ENCODE data around the gene ADAMTS17. TPM values are rescaled to one million over a fixed set of nuclear protein-coding genes. Genes with fewer than 3 reads are reported as not detected.

The ADAMTS17 gene
- total RNA-seq, 4 donors from 2014 or later = 6.0 to 17.6 (median 8.2) TPM

GRCh38 chr15:99956022-99956775, 385.6 kb downstream of the ADAMTS17 start:
- TF ChIP-seq EP300 (IDR thresholded peaks at IDR 0.05; ENCODE audit: low read depth) (no peak), CTCF (IDR thresholded peaks at IDR 0.05) (no peak), POLR2A (IDR thresholded peaks at IDR 0.05) (no peak), POLR2AphosphoS5 (IDR thresholded peaks at IDR 0.05) (no peak)
- no peak for DNase-seq
- Histone ChIP-seq H3K4me1 (peaks cover 0 to 10% (median 0%) of the 10 kb centered on the region in 4 donors), H3K27me3 (peaks cover 11% of the 10 kb centered on the region), H3K9me3 (no peaks in the 10 kb centered on the region), H3K36me3 (no peaks in the 10 kb centered on the region), H3K27ac (no peak overlapping the region), H3K4me3 (no peak overlapping the region)
- intact Hi-C loops (cut with DNase I; ENCODE audit: low total_unique reads) (no loop called here), in situ Hi-C loops (cut with MboI; ENCODE audit: low pct_ligation_motif_present in 1 of 4, low pct_unique_long_range_greater_than_20kb in 1 of 4, low sequenced_read_pairs in 3 of 4) (loop anchor here in 1 of 4 donors (10.0 kb wide), 1 partner anchor 369 kb away; no protein-coding TSS in a partner anchor)
- 69 to 100% methylated on average over 2 to 11 of the region's 11 CpGs for WGBS, 2 donors (ENCODE audit: low coverage in 1 of 2)

GRCh38 chr15:99955532-99955931, 386.2 kb downstream of the ADAMTS17 start:
- Histone ChIP-seq H3K9me3 (no peaks in the 10 kb centered on the region), H3K4me1 (peaks cover 0 to 10% (median 0%) of the 10 kb centered on the region in 4 donors), H3K27ac (no peak overlapping the region), H3K36me3 (no peaks in the 10 kb centered on the region), H3K4me3 (no peak overlapping the region), H3K27me3 (peaks cover 11% of the 10 kb centered on the region)
- DNase-seq = no peak
- intact Hi-C loops (cut with DNase I; ENCODE audit: low total_unique reads) (no loop called here), in situ Hi-C loops (cut with MboI; ENCODE audit: low pct_ligation_motif_present in 1 of 4, low pct_unique_long_range_greater_than_20kb in 1 of 4, low sequenced_read_pairs in 3 of 4) (loop anchor here in 1 of 4 donors (10.0 kb wide), 1 partner anchor 369 kb away; no protein-coding TSS in a partner anchor)
- no peak for TF ChIP-seq POLR2AphosphoS5 (IDR thresholded peaks at IDR 0.05)
- no peak for TF ChIP-seq CTCF (IDR thresholded peaks at IDR 0.05)
- no peak for TF ChIP-seq EP300 (IDR thresholded peaks at IDR 0.05; ENCODE audit: low read depth)
- TF ChIP-seq POLR2A (IDR thresholded peaks at IDR 0.05) = no peak
- 60 to 83% methylated on average over 6 of the region's 6 CpGs for WGBS, 2 donors (ENCODE audit: low coverage in 1 of 2)

GRCh38 chr15:99955181-99955525, 386.6 kb downstream of the ADAMTS17 start:
- intact Hi-C loops (cut with DNase I; ENCODE audit: low total_unique reads) = no loop called here
- H3K36me3 ChIP-seq = no peaks in the 10 kb centered on the region

More at GRCh38 chr15:99955181-99955525, 386.6 kb downstream of the ADAMTS17 start:
- Histone ChIP-seq H3K27me3 (peaks cover 11% of the 10 kb centered on the region), H3K9me3 (no peaks in the 10 kb centered on the region), H3K4me3 (no peak overlapping the region), H3K27ac (no peak overlapping the region), H3K4me1 (peaks cover 0 to 10% (median 0%) of the 10 kb centered on the region in 4 donors)
- TF ChIP-seq POLR2A (IDR thresholded peaks at IDR 0.05) (no peak), EP300 (IDR thresholded peaks at IDR 0.05; ENCODE audit: low read depth) (no peak), POLR2AphosphoS5 (IDR thresholded peaks at IDR 0.05) (no peak), CTCF (IDR thresholded peaks at IDR 0.05) (no peak)
- no peak for DNase-seq
- 78% methylated on average over 1 of the region's 1 CpG; no CpG with 5 or more reads in 1 of the 2 donors for WGBS, 2 donors (ENCODE audit: low coverage in 1 of 2)
- in situ Hi-C loops (cut with MboI; ENCODE audit: low pct_ligation_motif_present in 1 of 4, low pct_unique_long_range_greater_than_20kb in 1 of 4, low sequenced_read_pairs in 3 of 4) = loop anchor here in 1 of 4 donors (10.0 kb wide), 1 partner anchor 370 kb away; no protein-coding TSS in a partner anchor
